Measurements from ENCODE around the gene MATCAP1. TPM values are rescaled to one million over a fixed set of nuclear protein-coding genes. Genes with fewer than 3 reads are reported as not detected.

Gene MATCAP1
- total RNA-seq, 2 experiments from 2014 or later: 47.5 to 51.4 TPM

DNA sequence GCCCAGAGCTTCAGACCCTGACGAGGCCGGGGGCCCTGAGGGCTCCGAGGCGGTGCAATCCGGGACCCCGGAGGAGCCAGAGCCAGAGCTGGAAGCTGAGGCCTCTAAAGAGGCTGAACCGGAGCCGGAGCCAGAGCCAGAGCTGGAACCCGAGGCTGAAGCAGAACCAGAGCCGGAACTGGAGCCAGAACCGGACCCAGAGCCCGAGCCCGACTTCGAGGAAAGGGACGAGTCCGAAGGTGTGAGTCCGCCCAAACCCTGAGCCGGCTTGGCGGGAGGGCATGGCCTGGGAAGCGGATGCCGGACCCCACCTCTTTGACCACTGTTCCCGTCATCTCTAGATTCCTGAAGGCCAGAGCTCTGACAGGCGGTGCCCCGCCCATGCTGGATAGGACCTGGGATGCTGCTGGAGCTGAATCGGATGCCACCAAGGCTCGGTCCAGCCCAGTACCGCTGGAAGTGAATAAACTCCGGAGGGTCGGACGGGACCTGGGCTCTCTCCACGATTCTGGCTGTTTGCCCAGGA, 9.0 kb downstream of the MATCAP1 start:
- CTCF ChIA-PET: interaction anchor here (1.3 to 11.2 kb wide), 13 partner anchors 10 to 279 kb away, joined by 3 to 137 read pairs (median 6); partner anchors contain the start of genes CES3, FBXL8, HSF4 and MATCAP1
- no peak overlapping the region for H3K27ac Mint-ChIP-seq
- no peak overlapping the region for H3K4me3 Mint-ChIP-seq
- POLR2A ChIA-PET: no interaction called here
- DNase-seq: no peak
- H3K9me3 Mint-ChIP-seq: no peaks in the 10 kb centered on the region
- peaks cover 43% of the 10 kb centered on the region for H3K27me3 Mint-ChIP-seq
- H3K4me1 Mint-ChIP-seq: peaks cover 64% of the 10 kb centered on the region
- peaks cover 8% of the 10 kb centered on the region for H3K36me3 Mint-ChIP-seq (ENCODE audit: low read depth)

- H3K36me3 Mint-ChIP-seq (ENCODE audit: low read depth): peaks cover 8% of the 10 kb centered on the region
- peak; percentile 73 for DNase-seq
- no peaks in the 10 kb centered on the region for H3K9me3 Mint-ChIP-seq
- H3K27me3 Mint-ChIP-seq: peaks cover 44% of the 10 kb centered on the region
- ChIA-PET CTCF (interaction anchor here (0.6 to 11.2 kb wide), 16 partner anchors 9 to 312 kb away, joined by 3 to 137 read pairs (median 4); partner anchors contain the start of genes CES3, FBXL8, MATCAP1 and TRADD), POLR2A (no interaction called here)
- H3K27ac Mint-ChIP-seq: peak overlapping the region; percentile 71
- H3K4me3 Mint-ChIP-seq: peak overlapping the region; percentile 73
- H3K4me1 Mint-ChIP-seq: peaks cover 60% of the 10 kb centered on the region
These were observed 9.7 kb downstream of the MATCAP1 start for GRCh38 chr16:67173808-67174705.

GRCh38 chr16:67173323-67173722, 10.4 kb downstream of the MATCAP1 start:
- Mint-ChIP-seq H3K36me3 (ENCODE audit: low read depth) (peaks cover 10% of the 10 kb centered on the region), H3K9me3 (no peaks in the 10 kb centered on the region), H3K4me3 (peak overlapping the region; percentile 73), H3K27me3 (peaks cover 45% of the 10 kb centered on the region), H3K4me1 (peaks cover 54% of the 10 kb centered on the region), H3K27ac (peak overlapping the region; percentile 66)
- ChIA-PET POLR2A (interaction anchor here (0.6 kb wide), 1 partner anchor 151 kb away, joined by 3 read pairs; no protein-coding TSS in a partner anchor), CTCF (interaction anchor here (0.6 to 11.2 kb wide), 12 partner anchors 8 to 313 kb away, joined by 3 to 137 read pairs (median 3); partner anchors contain the start of genes FBXL8 and TRADD)
- no peak for DNase-seq

DNA sequence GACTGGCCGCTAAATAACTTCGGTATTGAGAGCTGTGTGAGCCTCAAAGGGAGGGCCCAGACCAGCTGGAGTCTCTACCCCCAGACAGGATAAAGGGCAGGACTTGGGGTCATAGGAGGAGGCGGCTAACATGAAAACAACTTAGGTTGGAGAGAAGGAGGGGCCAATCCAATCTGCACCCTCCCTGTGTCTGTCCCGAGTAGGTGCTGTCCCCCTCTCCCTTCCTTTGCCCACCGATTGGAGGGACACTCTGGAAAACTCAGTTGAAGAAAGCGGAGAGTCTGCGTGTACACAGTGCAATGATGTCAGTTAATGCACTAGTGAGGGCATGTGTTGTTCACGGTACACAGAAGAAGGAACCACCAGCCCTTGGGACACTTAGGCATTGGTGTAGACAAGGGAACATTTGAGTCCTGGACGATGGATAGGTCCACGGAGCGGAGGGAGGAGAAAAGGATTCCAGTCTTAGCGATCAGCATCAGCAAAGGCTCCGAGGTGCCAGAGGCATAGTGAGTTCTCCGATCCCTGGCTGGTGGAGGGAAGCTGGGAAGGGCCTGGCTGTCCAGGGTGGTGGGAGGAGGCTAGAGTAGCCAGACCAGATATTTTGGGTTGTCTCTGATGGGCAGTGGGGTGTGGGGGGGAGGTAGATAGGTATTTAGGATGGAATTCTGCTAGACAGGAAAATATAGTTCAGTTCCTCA, 12.7 kb downstream of the MATCAP1 start:
- Mint-ChIP-seq H3K36me3 (ENCODE audit: low read depth) (peaks cover 17% of the 10 kb centered on the region), H3K4me3 (peak overlapping the region; percentile 35)
- POLR2A ChIA-PET: interaction anchor here (1.0 kb wide), 1 partner anchor 12 kb away, joined by 3 read pairs; no protein-coding TSS in a partner anchor

DNA sequence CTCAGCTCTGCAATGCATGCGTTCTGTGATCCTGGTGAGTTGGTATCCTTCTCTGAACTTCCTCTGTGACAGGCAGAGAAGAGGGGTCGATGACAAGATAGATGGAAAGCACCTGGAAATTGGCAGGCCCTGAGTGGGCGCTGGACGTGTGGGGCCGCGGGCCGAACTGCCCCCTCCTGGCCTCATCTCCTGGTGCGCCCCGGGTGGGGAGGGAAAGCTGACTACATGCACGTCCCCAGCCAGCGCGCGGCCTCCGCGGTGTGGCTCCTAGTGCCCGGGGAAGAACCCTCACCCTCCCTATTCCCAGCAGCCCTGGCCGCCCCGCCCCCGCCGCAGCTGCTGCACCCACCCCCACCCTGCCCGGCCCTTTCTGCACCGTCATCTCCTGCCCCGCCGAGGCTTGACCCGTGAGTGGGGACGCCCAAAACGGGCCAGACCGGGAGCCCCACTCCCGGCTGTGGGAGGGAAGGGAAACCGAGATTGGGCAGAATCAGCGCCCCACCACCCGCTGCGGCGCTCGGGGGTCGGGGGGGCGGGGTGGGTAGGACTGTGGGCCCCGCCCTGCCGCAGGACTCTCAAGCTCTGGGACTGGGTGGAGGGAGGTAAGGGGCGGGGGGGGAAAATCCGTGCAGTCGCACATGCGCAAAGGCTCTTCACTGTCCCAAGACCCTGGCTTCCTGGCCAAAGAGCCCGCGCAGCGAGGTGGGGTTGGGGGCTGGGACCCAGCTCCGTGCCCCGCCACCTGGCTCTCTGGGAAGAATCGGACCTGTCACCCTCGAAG, 13.4 kb downstream of the MATCAP1 start, which contains the start of gene NOL3:
TSS of gene NOL3 (plus strand) at position 371 of the 781 bp plus-strand sequence.
- CTCF ChIA-PET: interaction anchor here (0.7 to 11.2 kb wide), 8 partner anchors 10 to 217 kb away, joined by 3 to 137 read pairs (median 5); partner anchors contain the start of genes FBXL8, FHOD1 and TRADD
- Mint-ChIP-seq H3K4me3 (peak within 1 kb of the TSS; percentile 59), H3K27ac (no peak within 1 kb of the TSS), H3K4me1 (peaks cover 46% of the 10 kb centered on the region), H3K9me3 (no peaks in the 10 kb centered on the region), H3K36me3 (ENCODE audit: low read depth) (peaks cover 17% of the 10 kb centered on the region), H3K27me3 (peaks cover 60% of the 10 kb centered on the region)
- DNase-seq: peak; percentile 46
- POLR2A ChIA-PET: interaction anchor here (1.0 kb wide), 1 partner anchor 12 kb away, joined by 3 read pairs; no protein-coding TSS in a partner anchor

More for the DNA sequence above, 12.7 kb downstream of the MATCAP1 start:
- DNase-seq: no peak
- H3K9me3 Mint-ChIP-seq: no peaks in the 10 kb centered on the region
- H3K27me3 Mint-ChIP-seq: peaks cover 58% of the 10 kb centered on the region
- peaks cover 45% of the 10 kb centered on the region for H3K4me1 Mint-ChIP-seq
- H3K27ac Mint-ChIP-seq: no peak overlapping the region
- CTCF ChIA-PET: interaction anchor here (0.8 to 11.2 kb wide), 8 partner anchors 10 to 218 kb away, joined by 3 to 137 read pairs (median 5); partner anchors contain the start of genes FBXL8, FHOD1 and TRADD

- DNase-seq: peak; percentile 47
- Mint-ChIP-seq H3K4me3 (peak overlapping the region; percentile 59), H3K27ac (no peak overlapping the region), H3K27me3 (peaks cover 66% of the 10 kb centered on the region), H3K36me3 (ENCODE audit: low read depth) (peaks cover 17% of the 10 kb centered on the region), H3K4me1 (peaks cover 47% of the 10 kb centered on the region), H3K9me3 (no peaks in the 10 kb centered on the region)
- CTCF ChIA-PET: interaction anchor here (0.7 to 11.2 kb wide), 9 partner anchors 10 to 216 kb away, joined by 3 to 137 read pairs (median 6); partner anchors contain the start of genes FBXL8, FHOD1 and TRADD
- POLR2A ChIA-PET: no interaction called here
These were observed 14.1 kb downstream of the MATCAP1 start for GRCh38 chr16:67169642-67170167.

DNA sequence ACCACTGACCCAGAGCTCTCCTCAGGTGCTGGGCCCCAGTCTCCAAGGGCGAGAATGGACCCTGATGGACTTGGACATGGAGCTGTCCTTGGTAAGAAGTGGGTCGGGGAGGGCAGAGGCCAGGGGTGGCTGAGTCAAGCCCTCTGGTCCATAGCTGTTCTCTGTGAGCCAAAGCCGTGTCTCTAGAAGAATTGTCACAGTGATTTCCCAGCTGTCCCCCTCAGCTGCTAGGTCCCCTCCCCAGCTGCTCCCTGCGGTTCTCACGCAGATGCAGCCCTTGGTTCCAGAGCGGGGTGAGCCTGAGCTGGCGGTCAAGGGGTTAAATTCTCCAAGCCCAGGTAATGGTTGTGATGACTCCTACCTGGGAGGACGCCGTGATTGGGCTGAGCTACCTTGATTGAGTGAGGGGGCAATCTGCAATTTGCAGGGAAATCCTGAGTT, 14.7 kb downstream of the MATCAP1 start:
- Mint-ChIP-seq H3K4me1 (peaks cover 48% of the 10 kb centered on the region), H3K27me3 (peaks cover 69% of the 10 kb centered on the region), H3K36me3 (ENCODE audit: low read depth) (peaks cover 17% of the 10 kb centered on the region), H3K4me3 (no peak overlapping the region), H3K27ac (no peak overlapping the region), H3K9me3 (no peaks in the 10 kb centered on the region)
- CTCF ChIA-PET: interaction anchor here (1.0 to 11.2 kb wide), 7 partner anchors 8 to 216 kb away, joined by 3 to 137 read pairs (median 6); partner anchors contain the start of genes FBXL8, FHOD1 and TRADD
- POLR2A ChIA-PET: no interaction called here
- DNase-seq: no peak

GRCh38 chr16:67167588-67167987, 16.2 kb downstream of the MATCAP1 start:
- H3K36me3 Mint-ChIP-seq (ENCODE audit: low read depth): peaks cover 12% of the 10 kb centered on the region

GRCh38 chr16:67166598-67167168, 17.1 kb downstream of the MATCAP1 start:
- no peaks in the 10 kb centered on the region for H3K9me3 Mint-ChIP-seq
- peaks cover 15% of the 10 kb centered on the region for H3K36me3 Mint-ChIP-seq (ENCODE audit: low read depth)
- POLR2A ChIA-PET: no interaction called here
- H3K27ac Mint-ChIP-seq: no peak overlapping the region
- peaks cover 58% of the 10 kb centered on the region for H3K27me3 Mint-ChIP-seq
- H3K4me3 Mint-ChIP-seq: no peak overlapping the region
- CTCF ChIA-PET: interaction anchor here (0.8 to 11.2 kb wide), 5 partner anchors 7 to 206 kb away, joined by 3 to 137 read pairs (median 12); partner anchors contain the start of genes CES3, FBXL8 and TRADD
- peaks cover 47% of the 10 kb centered on the region for H3K4me1 Mint-ChIP-seq
- no peak for DNase-seq

More at GRCh38 chr16:67167588-67167987, 16.2 kb downstream of the MATCAP1 start:
- POLR2A ChIA-PET: no interaction called here
- Mint-ChIP-seq H3K4me3 (no peak overlapping the region), H3K9me3 (no peaks in the 10 kb centered on the region), H3K27ac (no peak overlapping the region), H3K4me1 (peaks cover 43% of the 10 kb centered on the region), H3K27me3 (peaks cover 61% of the 10 kb centered on the region)
- DNase-seq: no peak
- CTCF ChIA-PET: interaction anchor here (0.8 to 11.2 kb wide), 4 partner anchors 8 to 207 kb away, joined by 3 to 137 read pairs (median 17); partner anchors contain the start of genes CES3, FBXL8 and TRADD

GRCh38 chr16:67166110-67166547, 17.6 kb downstream of the MATCAP1 start:
- Mint-ChIP-seq H3K36me3 (ENCODE audit: low read depth) (peaks cover 15% of the 10 kb centered on the region), H3K4me3 (no peak overlapping the region)
- POLR2A ChIA-PET: no interaction called here

More at GRCh38 chr16:67166110-67166547, 17.6 kb downstream of the MATCAP1 start:
- Mint-ChIP-seq H3K9me3 (no peaks in the 10 kb centered on the region), H3K27me3 (peaks cover 52% of the 10 kb centered on the region), H3K27ac (no peak overlapping the region), H3K4me1 (peaks cover 47% of the 10 kb centered on the region)
- no peak for DNase-seq
- CTCF ChIA-PET: interaction anchor here (2.8 to 6.1 kb wide), 2 partner anchors 11 to 148 kb away, joined by 12 to 31 read pairs; no protein-coding TSS in a partner anchor

Measured in activated CD4-positive, alpha-beta T cell treated with anti-CD3 and anti-CD28 coated beads, Interleukin-2, amount 10 ng/mL, durations not matched to agents 7 days and 5 days (primary cell).